DOHH2 (cell line): ENCODE measurements around the gene ITPR2.

ENCODE experiments used
- EZH2phosphoT487 ChIP-seq: fragments of 200-600 bp; sonication (generic); IDR thresholded peaks from 2 replicates; pipeline ENCODE4 v1.6.1; 2017; ENCODE audit warnings: borderline replicate concordance, mild to moderate bottlenecking, antibody characterized with exemption, low read length, moderate library complexity, mixed read lengths
- TF ChIP-seq, protein P1 (sequence below): fragments of 200-600 bp; sonication (generic); IDR thresholded peaks from one replicate; pipeline ENCODE4 v1.5.1; 2014; ENCODE audit warnings: antibody characterized with exemption, mild to moderate bottlenecking, low read depth, low read length; ENCODE audit not compliant: poor library complexity, severe bottlenecking

DNA sequence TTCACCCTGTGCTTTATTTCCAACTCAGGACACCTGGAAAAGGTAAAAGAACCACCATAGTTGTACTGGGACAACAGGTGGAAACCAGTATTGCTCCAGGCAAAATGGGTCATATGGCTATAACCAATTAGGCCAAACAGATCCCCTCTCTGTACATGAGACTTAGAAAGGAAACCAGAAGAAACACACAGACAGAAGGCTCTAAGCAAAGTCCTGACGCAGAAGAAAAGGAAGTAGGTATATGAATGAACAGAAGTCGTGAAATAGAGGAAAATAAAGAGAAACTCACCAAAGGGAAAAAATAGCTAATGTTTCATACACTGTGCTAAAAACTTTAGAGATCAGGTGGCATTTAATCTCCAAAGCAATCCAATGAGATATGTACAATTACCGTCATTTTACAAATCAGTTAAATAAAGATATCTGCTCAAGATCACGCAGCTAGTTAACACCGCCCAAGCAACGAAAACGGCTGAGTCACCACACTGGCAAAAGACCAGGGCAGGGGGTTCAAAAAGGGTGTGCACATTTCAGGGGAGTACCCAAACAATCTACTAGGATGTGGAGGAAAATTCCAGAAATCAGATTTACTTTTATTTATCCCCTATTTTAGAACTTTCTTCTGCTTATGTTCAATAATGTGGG is 82.3 kb downstream of the ITPR2 start:
- TF ChIP-seq, protein P1, sequence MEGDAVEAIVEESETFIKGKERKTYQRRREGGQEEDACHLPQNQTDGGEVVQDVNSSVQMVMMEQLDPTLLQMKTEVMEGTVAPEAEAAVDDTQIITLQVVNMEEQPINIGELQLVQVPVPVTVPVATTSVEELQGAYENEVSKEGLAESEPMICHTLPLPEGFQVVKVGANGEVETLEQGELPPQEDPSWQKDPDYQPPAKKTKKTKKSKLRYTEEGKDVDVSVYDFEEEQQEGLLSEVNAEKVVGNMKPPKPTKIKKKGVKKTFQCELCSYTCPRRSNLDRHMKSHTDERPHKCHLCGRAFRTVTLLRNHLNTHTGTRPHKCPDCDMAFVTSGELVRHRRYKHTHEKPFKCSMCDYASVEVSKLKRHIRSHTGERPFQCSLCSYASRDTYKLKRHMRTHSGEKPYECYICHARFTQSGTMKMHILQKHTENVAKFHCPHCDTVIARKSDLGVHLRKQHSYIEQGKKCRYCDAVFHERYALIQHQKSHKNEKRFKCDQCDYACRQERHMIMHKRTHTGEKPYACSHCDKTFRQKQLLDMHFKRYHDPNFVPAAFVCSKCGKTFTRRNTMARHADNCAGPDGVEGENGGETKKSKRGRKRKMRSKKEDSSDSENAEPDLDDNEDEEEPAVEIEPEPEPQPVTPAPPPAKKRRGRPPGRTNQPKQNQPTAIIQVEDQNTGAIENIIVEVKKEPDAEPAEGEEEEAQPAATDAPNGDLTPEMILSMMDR, result no peak
- TF ChIP-seq EZH2phosphoT487, result no peak
